Kidney (tissue), 22 donors: ENCODE measurements around the gene DCTN5. TPM values are rescaled to one million over a fixed set of nuclear protein-coding genes. Genes with fewer than 3 reads are reported as not detected.

Experiments used
- DNase-seq, 5 donors: peaks; one replicate each; pipeline ENCODE4 v3.0.0-alpha.2; 2013 to 2020
- FAIRE-seq: peaks from 2 replicates; lab custom pipeline; 2012; peaks lifted over from hg19 to GRCh38; lab: Jason Lieb, UNC
- H3K27ac ChIP-seq, 2 donors: one replicate each; pipeline ENCODE4 v1.7.0; 2013; ENCODE audit warnings: low read depth in 2 of 2, low read length in 2 of 2, inconsistent platforms in 1 of 2
- H3K27me3 ChIP-seq: one replicate; pipeline ENCODE4 v1.7.1; 2013; ENCODE audit warnings: low read length, inconsistent platforms; ENCODE audit not compliant: control insufficient read depth, insufficient read depth
- H3K36me3 ChIP-seq, 3 donors: one replicate each; pipeline versions ENCODE4 v1.7.0 to v1.7.1; 2013; ENCODE audit warnings: low read length in 3 of 3, control low read depth in 1 of 3, inconsistent platforms in 1 of 3; ENCODE audit not compliant: insufficient read depth in 3 of 3, control insufficient read depth in 2 of 3
- H3K4me1 ChIP-seq, 3 donors: one replicate each; pipeline versions ENCODE4 v1.7.0 to v1.7.1; 2013; ENCODE audit warnings: low read length in 3 of 3, inconsistent platforms in 1 of 3, low read depth in 1 of 3; ENCODE audit not compliant: control insufficient read depth in 2 of 3, insufficient read depth in 2 of 3
- H3K4me3 ChIP-seq, 3 donors: one replicate each; pipeline versions ENCODE4 v1.7.0 to v1.8.1; 2013; ENCODE audit warnings: low read length in 3 of 3, control low read depth in 1 of 3, inconsistent platforms in 1 of 3
- H3K9ac ChIP-seq, 3 donors: one replicate each; pipeline versions ENCODE4 v1.7.0 to v1.7.1; 2013; ENCODE audit warnings: low read length in 3 of 3, control low read depth in 1 of 3, inconsistent platforms in 1 of 3
- H3K9me3 ChIP-seq, 3 donors: one replicate each; pipeline versions ENCODE4 v1.7.0 to v1.7.1; 2013; ENCODE audit warnings: low read length in 3 of 3, control low read depth in 1 of 3, inconsistent platforms in 1 of 3; ENCODE audit not compliant: control insufficient read depth in 2 of 3, insufficient read depth in 1 of 3
- CTCF ChIP-seq: IDR thresholded peaks from 3 replicates; pipeline ENCODE4 v1.5.1; 2012; ENCODE audit warnings: mild to moderate bottlenecking, moderate library complexity, borderline replicate concordance; ENCODE audit not compliant: insufficient read depth; ENCODE audit errors: extremely low read depth
- intact Hi-C: fragments of 100-400 bp; cut with DNase I; formaldehyde crosslinking; loops from one replicate; pipeline ENCODE4 v1.11.1; 2022
- long read RNA-seq, 10 donors: library from polyadenylated mRNA in 1 of 10; unstranded in 1 of 10; transcript quantifications; one replicate each; pipeline ENCODE4 v2.0.0 and lab custom pipeline, GENCODE V29; 2021 to 2026
- polyA plus RNA-seq: library from polyadenylated mRNA; stranded (reverse); fragments of 350-450 nt; fragmentation: Illumina TruSeq; extraction: RNeasy Lipid Tissue Mini Kit (QIAGEN cat#74804); gene quantifications from one replicate; pipeline ENCODE4 v1.2.3, GENCODE V29; 2014; ENCODE audit warnings: low read depth, low replicate concordance; ENCODE audit not compliant: insufficient read depth
- total RNA-seq: library from RNA; stranded (reverse); fragmentation: NEBNext Ultra II Directional; extraction: Animal tissue kit (Norgen Biotek cat#: 25700); gene quantifications from one replicate; pipeline ENCODE4 v1.2.1, GENCODE V29; 2021
- donor health status: control.
- donor health status: control.
- donor health status: control.
- donor health status: control.
- donor health status: control.
- donor health status: DM: yes; HTN: yes; CAD: no.
- donor health status: Normal renal cell carcinoma (clear cell type).

The DCTN5 gene
- 60.5 TPM for total RNA-seq
- polyA plus RNA-seq, result 36.5 TPM
- long read RNA-seq, donor 1, full-length matches to known transcripts, result 22 of 22 reads
- long read RNA-seq, donor 1, partial matches to known transcripts, result 0 of 22 reads
- long read RNA-seq, donor 1, other reads (novel, unspliced or antisense), result 0 of 22 reads
- long read RNA-seq, donor 2, full-length matches to known transcripts, result 49 of 49 reads
- long read RNA-seq, donor 2, partial matches to known transcripts, result 0 of 49 reads
- long read RNA-seq, donor 2, other reads (novel, unspliced or antisense), result 0 of 49 reads
- long read RNA-seq, donor 3, full-length matches to known transcripts, result 53 of 53 reads
- long read RNA-seq, donor 3, partial matches to known transcripts, result 0 of 53 reads
- long read RNA-seq, donor 3, other reads (novel, unspliced or antisense), result 0 of 53 reads
- long read RNA-seq, donor 4, full-length matches to known transcripts, result 51 of 51 reads
- long read RNA-seq, donor 4, partial matches to known transcripts, result 0 of 51 reads
- long read RNA-seq, donor 4, other reads (novel, unspliced or antisense), result 0 of 51 reads
- long read RNA-seq, donor 5, full-length matches to known transcripts, result 4 of 4 reads
- long read RNA-seq, donor 5, partial matches to known transcripts, result 0 of 4 reads
- long read RNA-seq, donor 5, other reads (novel, unspliced or antisense), result 0 of 4 reads
- long read RNA-seq, donor 6, full-length matches to known transcripts, result 33 of 33 reads
- long read RNA-seq, donor 6, partial matches to known transcripts, result 0 of 33 reads
- long read RNA-seq, donor 6, other reads (novel, unspliced or antisense), result 0 of 33 reads
- long read RNA-seq, donor 7, full-length matches to known transcripts, result 39 of 43 reads
- long read RNA-seq, donor 7, partial matches to known transcripts, result 1 of 43 reads
- long read RNA-seq, donor 7, other reads (novel, unspliced or antisense), result 3 of 43 reads
- long read RNA-seq, donor 8, full-length matches to known transcripts, result 51 of 51 reads
- long read RNA-seq, donor 8, partial matches to known transcripts, result 0 of 51 reads
- long read RNA-seq, donor 8, other reads (novel, unspliced or antisense), result 0 of 51 reads
- long read RNA-seq, donor 9, full-length matches to known transcripts, result 24 of 24 reads
- long read RNA-seq, donor 9, partial matches to known transcripts, result 0 of 24 reads
- long read RNA-seq, donor 9, other reads (novel, unspliced or antisense), result 0 of 24 reads
- long read RNA-seq, donor 10, full-length matches to known transcripts, result 52 of 52 reads
- long read RNA-seq, donor 10, partial matches to known transcripts, result 0 of 52 reads
- long read RNA-seq, donor 10, other reads (novel, unspliced or antisense), result 0 of 52 reads

- H3K27ac ChIP-seq, result peak within 1 kb of the TSS; percentile 55 to 76
- FAIRE-seq (no peak), DNase-seq (peak; percentile 92 to 98 (median 96))
- no peak for TF ChIP-seq CTCF
- intact Hi-C loops, result no loop called here
- H3K36me3 ChIP-seq, result peaks cover 4 to 7% (median 7%) of the 10 kb centered on the region in 3 donors
- H3K4me1 ChIP-seq, result peaks cover 0 to 15% (median 3%) of the 10 kb centered on the region in 3 donors
- H3K4me3 ChIP-seq, result peak within 1 kb of the TSS; percentile 66 to 99 (median 99)
- H3K27me3 ChIP-seq, result no peaks in the 10 kb centered on the region
- H3K9me3 ChIP-seq, result no peaks in the 10 kb centered on the region
- peak within 1 kb of the TSS; percentile 82 to 97 (median 93) for H3K9ac ChIP-seq
Measured at GRCh38 chr16:23640931-23641765, at the start of gene DCTN5, which contains the start of gene PALB2. Gene DCTN5, plus strand, starts transcription at chr16:23641466. Its CDS starts 77 bp downstream, at chr16:23641543. Gene PALB2, minus strand, starts transcription at chr16:23641310. Its CDS starts 153 bp downstream, at chr16:23641157.

GRCh38 chr16:23594186-23594585 lies 47.1 kb upstream of the DCTN5 start:
- Histone ChIP-seq H3K4me1 (peaks cover 0 to 6% (median 6%) of the 10 kb centered on the region in 3 donors), H3K9ac (no peak overlapping the region), H3K27me3 (no peaks in the 10 kb centered on the region), H3K27ac (no peak overlapping the region), H3K4me3 (no peak overlapping the region), H3K36me3 (peaks cover 7 to 21% (median 20%) of the 10 kb centered on the region in 3 donors), H3K9me3 (no peaks in the 10 kb centered on the region)
- no peak for DNase-seq
- intact Hi-C loops, result no loop called here
- FAIRE-seq, result no peak
- TF ChIP-seq CTCF, result no peak
